GM12878 (cell line): ENCODE measurements around the gene TAPBPL. TPM values are rescaled to one million over a fixed set of nuclear protein-coding genes. Genes with fewer than 3 reads are reported as not detected.

Experiments
- ATAC-seq: fragments of 200-7000 bp; cut with Tn5 transposase; 3 replicates; pipeline ENCODE4 v1.9.1; 2020; ENCODE audit warnings: mild to moderate bottlenecking, moderate library complexity
- BruUV-seq: library from RNA; stranded (reverse); fragments of 400-500 nt; replicated peaks from 2 replicates; lab custom pipeline; 2021; lab: Mats Ljungman, UMichigan
- CTCF ChIA-PET: fragments of 300-600 bp; sonication (Branson Sonifier 250); formaldehyde crosslinking; extraction: SDS; loops from one replicate; lab custom pipeline; 2021; ENCODE audit warnings: inconsistent platforms; lab: Yijun Ruan, JAX
- POLR2A ChIA-PET: fragments of 350-600 bp; formaldehyde crosslinking; extraction: SDS; loops from one replicate; lab custom pipeline; 2021; ENCODE audit warnings: inconsistent platforms; lab: Charles Lee
- RAD21 ChIA-PET: fragments of 300-600 bp; sonication (Branson Sonifier 250); formaldehyde crosslinking; loops from one replicate; lab custom pipeline; 2023; ENCODE audit warnings: antibody characterized with exemption; ENCODE audit not compliant: unreplicated experiment; lab: Charles Lee
- SMC1A ChIA-PET: fragments of 300-600 bp; sonication (Branson Sonifier 250); formaldehyde crosslinking; loops from one replicate; lab custom pipeline; 2023; ENCODE audit not compliant: unreplicated experiment, uncharacterized antibody; lab: Charles Lee
- DNase-seq: peaks from one replicate; pipeline ENCODE4 v3.0.0-alpha.2; 2011; ENCODE audit warnings: low read depth, low spot score
- FAIRE-seq: peaks from 3 replicates; lab custom pipeline; 2011; peaks lifted over from hg19 to GRCh38; lab: Jason Lieb, UNC
- H2AFZ ChIP-seq: 2 replicates; pipeline ENCODE4 v1.6.0; 2011; ENCODE audit warnings: low read depth, low read length, control low read depth; ENCODE audit not compliant: control insufficient read depth
- H3K27ac ChIP-seq: 2 replicates; pipeline ENCODE4 v1.5.1; 2011; ENCODE audit warnings: control low read depth; ENCODE audit not compliant: control insufficient read depth, insufficient read depth
- H3K27me3 ChIP-seq, 2 experiments: replicated peaks in 1 of 2; 2 replicates each; pipeline versions ENCODE4 v1.6.0 to v1.6.1; 2011; ENCODE audit warnings: low read length in 1 of 2; ENCODE audit not compliant: control insufficient read depth in 2 of 2, insufficient read depth in 2 of 2
- H3K36me3 ChIP-seq, 2 experiments: 2 replicates each; pipeline ENCODE4 v1.5.1; 2011; ENCODE audit warnings: low read length in 1 of 2; ENCODE audit not compliant: control insufficient read depth in 2 of 2, insufficient read depth in 2 of 2
- H3K4me1 ChIP-seq: 2 replicates; pipeline ENCODE4 v1.6.1; 2011; ENCODE audit warnings: mild to moderate bottlenecking, low read length, moderate library complexity, mixed read lengths; ENCODE audit not compliant: control insufficient read depth, insufficient read depth
- H3K4me2 ChIP-seq: 2 replicates; pipeline ENCODE4 v1.6.0; 2011; ENCODE audit warnings: control low read depth; ENCODE audit not compliant: control insufficient read depth, insufficient read depth
- H3K4me3 ChIP-seq: fragments of 200-600 bp; sonication (generic); 2 replicates; pipeline ENCODE4 v1.5.1; 2016
- H3K79me2 ChIP-seq: 2 replicates; pipeline ENCODE4 v1.6.0; 2011; ENCODE audit warnings: low read length; ENCODE audit not compliant: control insufficient read depth, insufficient read depth
- H3K9ac ChIP-seq: 2 replicates; pipeline ENCODE4 v1.8.0; 2011; ENCODE audit warnings: low read length, control low read depth, mixed read lengths; ENCODE audit not compliant: control insufficient read depth, insufficient read depth
- H3K9me3 ChIP-seq: replicated peaks from 3 replicates; pipeline ENCODE4 v1.5.1; 2011; ENCODE audit warnings: mild to moderate bottlenecking, low read length; ENCODE audit not compliant: control insufficient read depth, insufficient read depth
- H4K20me1 ChIP-seq: 2 replicates; pipeline ENCODE4 v1.6.0; 2011; ENCODE audit not compliant: control insufficient read depth, insufficient read depth
- E2F8 ChIP-seq: fragments of 450-650 bp; IDR thresholded peaks from 2 replicates; pipeline ENCODE4 v1.6.1; 2018; ENCODE audit warnings: mild to moderate bottlenecking, low read depth, moderate library complexity; ENCODE audit not compliant: partially characterized antibody
- HDGF ChIP-seq: fragments of 450-650 bp; IDR thresholded peaks from 2 replicates; pipeline ENCODE4 v1.6.1; 2016; ENCODE audit warnings: antibody characterized with exemption
- IKZF1 ChIP-seq: fragments of 450-650 bp; conservative IDR thresholded peaks from 2 replicates; pipeline ENCODE4 v1.6.1; 2017; ENCODE audit warnings: antibody characterized with exemption, mild to moderate bottlenecking
- MYB ChIP-seq: fragments of 150-350 bp; IDR thresholded peaks from 2 replicates; pipeline ENCODE4 v1.6.1; 2014; ENCODE audit warnings: mild to moderate bottlenecking, low read depth, low read length, borderline replicate concordance
- SREBF2 ChIP-seq: IDR thresholded peaks from 2 replicates; pipeline ENCODE4 v1.6.1; 2012; ENCODE audit warnings: mild to moderate bottlenecking, low read length
- STAT3 ChIP-seq: IDR thresholded peaks from 2 replicates; pipeline ENCODE4 v1.6.1; 2011; ENCODE audit warnings: low read depth, low read length, improper control_type of control experiment
- TAF1 ChIP-seq: IDR thresholded peaks from 2 replicates; pipeline ENCODE4 v1.6.1; 2011; ENCODE audit warnings: mild to moderate bottlenecking, low read depth, low read length, borderline replicate concordance
- ZNF207 ChIP-seq: fragments of 450-650 bp; IDR thresholded peaks from 2 replicates; pipeline ENCODE4 v1.6.1; 2014; ENCODE audit warnings: antibody characterized with exemption, mild to moderate bottlenecking, borderline replicate concordance
- WGBS: methylation state at CpG from one replicate; pipeline ENCODE4 v1.1.6; 2016; ENCODE audit warnings: low lambda C conversion rate; ENCODE audit not compliant: insufficient replicate concordance, insufficient coverage; ENCODE audit errors: missing lambda C conversion rate; 5-methylcytosine and 5-hydroxymethylcytosine counted together
- in situ Hi-C: fragments of 300-500 bp; cut with MboI; formaldehyde crosslinking; loops from 9 replicates; pipeline ENCODE4 v1.14.3; 2018; ENCODE audit warnings: mixed read lengths
- intact Hi-C: fragments of 100-400 bp; cut with micrococcal nuclease; formaldehyde crosslinking; loops from one replicate; pipeline ENCODE4 v1.14.2; 2022; ENCODE audit not compliant: unreplicated experiment
- polyA plus RNA-seq, 11 experiments: library from polyadenylated mRNA; depleted of rRNA in 4 of 11; unstranded in 6 of 11; stranded (reverse) in 5 of 11; fragments of >200 nt; fragmentation: Nextera tagmentation in 4 of 11; fragmentation: Illumina TruSeq in 1 of 11; extraction: Ambion mirVana in 4 of 11; extraction: Trizol in 1 of 11; gene quantifications; 1 replicate in 1 of 11; 2 replicates in 10 of 11; pipeline versions ENCODE4 v1.2.1 to v1.2.3, GENCODE V29; 2011 to 2016; ENCODE audit warnings: inconsistent platforms in 2 of 11, missing spikeins in 2 of 11, low read depth in 1 of 11
- total RNA-seq, 4 experiments: library from RNA; depleted of rRNA in 3 of 4; stranded (reverse); fragments of >200 nt in 3 of 4; fragmentation: Illumina TruSeq in 1 of 4; extraction: Trizol in 1 of 4; gene quantifications; 2 replicates each; pipeline versions ENCODE4 v1.2.1 to v1.2.3, GENCODE V29; 2013 to 2021

TAPBPL gene
- total and polyA plus RNA-seq, 10 of the 15 experiments (the other 5 are each of a cell fraction or from before 2014, with no cell fraction given) = 12.4 to 45.0 (median 29.9) TPM

DNA sequence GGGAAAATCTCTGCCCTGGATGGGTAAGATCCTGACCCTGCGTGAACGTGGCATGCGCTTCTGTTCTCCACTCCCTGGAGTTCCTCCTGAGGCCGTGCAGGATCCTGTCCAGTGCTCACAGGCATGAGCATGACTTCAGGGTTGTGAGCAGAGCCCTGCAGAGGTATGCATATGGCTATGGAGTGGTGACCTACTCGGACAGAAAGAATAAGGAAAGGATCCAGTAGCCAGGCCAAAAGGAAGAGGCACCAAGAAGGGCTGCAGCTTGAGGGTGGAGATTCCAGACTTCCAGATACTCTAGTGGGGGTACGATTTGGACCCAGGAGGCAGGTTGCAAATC is 27.9 kb upstream of the TAPBPL start:
- 35% methylated on average over 6 of the region's 6 CpGs for WGBS
- peak overlapping the region; percentile 73 for H3K4me2 ChIP-seq
- peak overlapping the region; percentile 87 for H2AFZ ChIP-seq
- ChIA-PET POLR2A (interaction anchor here (0.6 to 7.3 kb wide), 9 partner anchors 21 to 254 kb away, joined by 3 to 134 read pairs (median 4); partner anchors contain the start of genes CD27, TAPBPL and VAMP1), CTCF (interaction anchor here (0.7 to 8.1 kb wide), 36 partner anchors 8 to 265 kb away, joined by 3 to 240 read pairs (median 4); partner anchors contain the start of genes CD27, GAPDH, MRPL51 and TAPBPL), SMC1A (interaction anchor here (0.7 to 8.1 kb wide), 29 partner anchors 9 to 181 kb away, joined by 3 to 211 read pairs (median 5); partner anchors contain the start of genes CD27, GAPDH, MRPL51 and TAPBPL), RAD21 (interaction anchor here (0.9 to 7.6 kb wide), 15 partner anchors 22 to 265 kb away, joined by 3 to 151 read pairs (median 9); partner anchors contain the start of genes CD27, MRPL51, NOP2 and TAPBPL)
- ATAC-seq = no peak; the same call in 1 of the 3 replicates
- no peaks in the 10 kb centered on the region for H3K36me3 ChIP-seq
- H3K4me1 ChIP-seq = peaks cover 47% of the 10 kb centered on the region
- peak overlapping the region; percentile 61 for H3K27ac ChIP-seq
- no peaks in the 10 kb centered on the region for H3K9me3 ChIP-seq
- intact Hi-C loops = loop anchor here (5.0 kb wide), 1 partner anchor 87 kb away; no protein-coding TSS in a partner anchor
- in situ Hi-C loops = no loop called here
- no peaks in the 10 kb centered on the region for H4K20me1 ChIP-seq
- peaks cover 3% of the 10 kb centered on the region for H3K79me2 ChIP-seq
- H3K27me3 ChIP-seq = no peaks in the 10 kb centered on the region; a peak in 1 of 4 replicates
- DNase-seq = no peak
- TF ChIP-seq ZNF207 (0 out of 2 replicates have a peak, but pooled peaks have one; percentile 24), SREBF2 (no peak), HDGF (peak; percentile 79; the same call in 1 of the 2 replicates)
- peak overlapping the region; percentile 56 for H3K9ac ChIP-seq
- H3K4me3 ChIP-seq = no peak overlapping the region
- no peak for FAIRE-seq
- no TSS peak for BruUV-seq

DNA sequence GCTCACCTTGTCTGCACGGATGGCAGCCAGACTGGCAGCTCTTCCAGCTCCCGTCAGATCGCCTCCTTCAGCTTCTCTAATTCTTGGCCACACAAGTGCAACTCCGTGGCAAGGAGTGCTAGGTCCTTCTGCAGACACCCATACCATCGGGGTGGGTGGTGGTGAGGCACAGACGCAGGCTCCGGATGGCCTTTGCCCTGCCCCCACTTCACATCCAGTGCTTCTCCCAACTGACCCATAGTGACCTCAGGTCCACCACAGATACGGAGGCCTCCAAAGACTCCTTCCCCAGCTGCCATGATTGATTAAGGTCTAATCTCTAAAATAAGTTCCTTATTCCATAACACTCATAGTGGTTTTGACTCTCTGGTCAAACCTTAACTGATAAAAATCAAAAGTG is 27.0 kb upstream of the TAPBPL start:
- Histone ChIP-seq H3K4me3 (no peak overlapping the region), H2AFZ (no peak overlapping the region), H3K4me2 (no peak overlapping the region), H3K79me2 (peaks cover 3% of the 10 kb centered on the region), H3K9me3 (no peaks in the 10 kb centered on the region), H3K9ac (no peak overlapping the region), H4K20me1 (no peaks in the 10 kb centered on the region), H3K27me3 (no peaks in the 10 kb centered on the region; a peak in 1 of 4 replicates), H3K27ac (no peak overlapping the region), H3K36me3 (no peaks in the 10 kb centered on the region), H3K4me1 (peaks cover 51% of the 10 kb centered on the region)
- no TSS peak for BruUV-seq
- intact Hi-C loops = loop anchor here (5.0 kb wide), 1 partner anchor 88 kb away; no protein-coding TSS in a partner anchor
- SMC1A ChIA-PET = interaction anchor here (0.8 to 8.1 kb wide), 19 partner anchors 8 to 180 kb away, joined by 3 to 211 read pairs (median 17); partner anchors contain the start of genes CD27, GAPDH, TAPBPL and VAMP1
- 98% methylated on average over 7 of the region's 8 CpGs for WGBS
- DNase-seq (no peak), ATAC-seq (no peak), FAIRE-seq (no peak)
- in situ Hi-C loops = loop anchor here (5.0 kb wide), 2 partner anchors 37 to 107 kb away; partner anchors contain the start of gene GAPDH
- RAD21 ChIA-PET = interaction anchor here (1.4 to 7.6 kb wide), 11 partner anchors 21 to 129 kb away, joined by 6 to 151 read pairs (median 43); partner anchors contain the start of genes CD27, TAPBPL and VAMP1
- TF ChIP-seq MYB (no peak), E2F8 (no peak), TAF1 (no peak), STAT3 (no peak), IKZF1 (0 out of 2 replicates have a peak, but pooled peaks have one; percentile 11)
- CTCF ChIA-PET = interaction anchor here (0.6 to 8.1 kb wide), 24 partner anchors 17 to 264 kb away, joined by 3 to 240 read pairs (median 5); partner anchors contain the start of genes CD27, MRPL51, TAPBPL and TNFRSF1A
- POLR2A ChIA-PET = interaction anchor here (1.0 to 7.3 kb wide), 9 partner anchors 20 to 143 kb away, joined by 3 to 134 read pairs (median 19); partner anchors contain the start of genes CD27, GAPDH, NOP2 and TAPBPL
